A549 (cell line): ENCODE results near the gene PIP4K2B.

Experiments used
- CEBPB ChIP-seq, 2 experiments: fragments of >200 bp in 1 of 2; sonication (Bioruptor Twin) in 1 of 2; formaldehyde crosslinking in 1 of 2; IDR thresholded peaks; 2 replicates each; pipeline ENCODE4 v1.6.1; 2012 to 2016
- CHD4 ChIP-seq: fragments of 200-600 bp; sonication (generic); IDR thresholded peaks from 2 replicates; pipeline ENCODE4 v1.6.1; 2016; ENCODE audit warnings: antibody characterized with exemption, mild to moderate bottlenecking, borderline replicate concordance
- CTCF ChIP-seq: fragments of >200 bp; sonication (Bioruptor Twin); formaldehyde crosslinking; IDR thresholded peaks from 3 replicates; pipeline ENCODE4 v1.5.1; 2016
- MAX ChIP-seq: IDR thresholded peaks from 2 replicates; pipeline ENCODE4 v1.6.1; 2012
- PBX3 ChIP-seq: IDR thresholded peaks from 2 replicates; pipeline ENCODE4 v1.6.1; 2012

- TF ChIP-seq CTCF (no peak), CHD4 (no peak), CEBPB (IDR thresholded peaks at IDR 0.05) (no peak), MAX (no peak), PBX3 (no peak)
Observed at GRCh38 chr17:38731526-38732294, 67.6 kb downstream of the PIP4K2B start.
